HG03045 (cell line): Measurements from ENCODE around the gene PRR14.

Experiments
- ATAC-seq: cut with Tn5 transposase; IDR thresholded peaks from one replicate; pipeline ENCODE4 v1.9.1; 2021; ENCODE audit warnings: mild to moderate bottlenecking, moderate library complexity; ENCODE audit not compliant: unreplicated experiment

PRR14 gene

DNA sequence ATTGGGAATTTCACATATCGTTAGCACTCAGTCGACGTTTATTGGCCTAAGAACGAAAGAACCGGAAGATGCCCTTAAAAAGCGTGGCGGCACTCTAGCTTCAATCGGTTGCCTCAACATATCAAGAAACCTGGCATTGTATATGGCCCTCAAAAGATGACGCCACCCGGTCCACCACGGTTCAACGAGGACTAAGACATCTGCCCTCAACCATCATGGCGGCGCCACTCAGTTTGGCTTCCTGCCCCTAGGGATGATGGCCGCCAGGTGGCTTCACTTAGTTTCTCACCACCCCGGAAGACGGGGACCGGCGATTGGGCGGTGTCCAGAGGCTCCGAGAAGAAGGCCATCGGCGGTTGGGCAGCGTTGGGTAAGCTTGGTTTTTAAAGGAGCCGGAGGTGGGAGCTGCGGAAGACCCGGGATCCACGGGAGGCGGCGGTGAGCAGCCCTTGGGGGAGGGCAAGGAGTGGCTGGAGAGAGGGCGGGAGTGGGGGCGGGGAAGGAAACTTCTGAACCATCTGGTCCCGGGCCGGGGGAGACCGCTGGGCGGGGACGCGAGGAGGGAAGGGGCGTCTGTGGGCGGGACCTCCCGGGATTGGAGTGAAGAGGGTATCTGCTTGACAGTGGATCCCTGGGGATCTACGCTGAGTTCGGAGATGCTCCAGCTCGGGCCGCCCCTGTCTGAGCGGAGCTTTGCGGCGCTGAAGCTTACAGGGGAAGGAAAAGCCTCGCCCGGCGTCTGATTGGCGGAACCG lies at the start of gene PRR14:
Gene PRR14, plus strand, starts transcription at position 592 of the 755 bp plus-strand sequence. CDS start 686 bp downstream, outside the sequence.
- ATAC-seq = peak; percentile 73

DNA sequence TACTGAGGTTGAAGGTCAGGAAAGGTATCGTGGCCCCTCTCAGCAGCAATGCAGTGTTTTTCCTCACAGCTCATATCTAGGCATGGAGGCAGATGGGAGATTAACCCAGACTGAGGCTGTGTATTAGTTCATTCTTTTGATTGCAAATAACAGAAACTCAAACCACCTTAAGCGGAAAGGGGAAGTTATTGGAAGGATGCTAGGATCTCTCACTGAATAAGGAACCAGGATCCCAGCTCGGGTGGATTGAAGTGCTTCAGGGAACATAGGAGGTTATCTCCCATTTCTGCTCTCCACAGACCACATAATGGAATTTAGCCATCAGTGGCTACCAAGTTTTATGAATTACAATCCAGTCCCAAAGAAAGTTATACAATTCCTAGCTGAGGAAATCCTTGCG lies 48.8 kb upstream of the PRR14 start:
- no peak for ATAC-seq

DNA sequence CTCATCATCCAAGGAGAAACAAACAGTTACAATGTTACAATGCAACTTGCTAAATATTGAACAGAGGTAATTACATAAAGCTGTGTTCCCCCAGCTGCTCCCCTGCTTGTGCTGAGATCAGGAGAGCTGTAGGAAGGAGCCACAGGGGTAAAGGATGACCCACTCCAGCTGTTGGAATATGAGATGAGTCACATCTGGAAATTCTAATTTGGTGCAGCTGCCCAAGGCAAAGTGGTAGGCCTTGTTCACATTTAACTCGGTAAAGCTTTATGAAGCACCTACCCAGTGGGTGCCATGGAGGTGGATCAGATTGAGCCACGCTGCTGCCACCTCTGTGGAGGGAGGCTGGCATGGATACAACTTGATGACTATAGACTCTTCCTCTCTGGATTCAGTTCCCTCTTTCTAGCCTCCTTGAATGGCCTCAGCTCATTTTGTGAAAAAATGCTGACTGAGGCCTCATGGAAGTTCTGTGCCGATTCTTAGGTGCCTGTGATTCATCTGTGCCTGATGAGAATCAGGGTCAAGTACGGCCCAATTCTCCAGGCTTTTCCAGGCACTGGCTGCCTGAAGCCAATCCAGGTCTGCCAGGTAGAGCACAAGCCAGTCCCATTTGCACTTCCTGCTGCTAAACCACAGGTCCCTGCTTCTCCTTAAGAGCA lies 48.0 kb upstream of the PRR14 start:
- ATAC-seq = no peak

DNA sequence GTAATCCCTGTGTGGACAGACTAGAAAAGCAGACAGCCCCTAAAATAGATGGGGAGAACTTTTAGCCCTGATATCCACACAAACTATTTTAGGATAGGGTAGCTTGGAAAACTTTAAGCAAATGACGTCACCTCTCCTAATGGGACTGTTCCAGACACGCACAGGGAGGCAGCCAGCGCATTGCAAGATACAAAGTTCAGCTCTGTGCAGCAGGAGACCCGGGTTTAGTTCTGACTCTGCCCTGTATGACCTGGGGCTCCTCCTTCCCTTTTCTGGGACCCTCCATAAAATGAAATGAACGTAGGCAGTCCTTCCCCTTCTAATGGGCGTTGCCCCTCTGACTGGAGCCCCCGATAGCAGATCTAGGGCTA lies 46.8 kb upstream of the PRR14 start:
- no peak for ATAC-seq

DNA sequence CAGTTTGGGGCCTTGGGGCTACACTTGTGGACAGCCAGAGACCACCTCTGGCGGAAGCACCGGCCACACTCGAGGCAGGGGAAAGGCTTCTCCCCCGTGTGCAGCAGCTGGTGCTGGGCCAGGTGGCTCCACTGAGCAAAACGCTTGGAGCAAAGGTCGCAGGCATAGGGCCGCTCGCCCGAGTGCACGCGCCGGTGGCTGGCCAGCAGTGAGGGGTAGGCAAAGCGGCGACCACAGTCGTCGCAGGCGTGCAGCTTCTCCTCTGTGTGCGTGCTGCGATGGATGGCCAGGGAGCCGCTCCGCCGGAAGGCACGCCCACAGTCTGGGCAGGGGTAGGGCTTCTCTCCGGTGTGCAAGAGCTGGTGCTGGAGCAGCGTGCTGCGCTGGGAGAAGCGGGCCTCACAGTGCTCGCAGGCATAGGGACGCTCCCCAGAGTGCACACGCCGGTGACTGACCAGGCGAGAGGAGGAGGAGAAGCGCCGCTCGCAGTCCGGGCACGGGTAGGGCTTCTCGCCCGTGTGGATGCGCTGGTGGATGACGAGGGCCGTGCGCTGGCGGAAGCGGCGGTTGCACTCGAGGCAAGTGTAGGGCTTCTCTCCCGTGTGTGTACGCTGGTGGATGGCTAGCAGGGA lies 46.3 kb upstream of the PRR14 start:
- ATAC-seq = no peak

DNA sequence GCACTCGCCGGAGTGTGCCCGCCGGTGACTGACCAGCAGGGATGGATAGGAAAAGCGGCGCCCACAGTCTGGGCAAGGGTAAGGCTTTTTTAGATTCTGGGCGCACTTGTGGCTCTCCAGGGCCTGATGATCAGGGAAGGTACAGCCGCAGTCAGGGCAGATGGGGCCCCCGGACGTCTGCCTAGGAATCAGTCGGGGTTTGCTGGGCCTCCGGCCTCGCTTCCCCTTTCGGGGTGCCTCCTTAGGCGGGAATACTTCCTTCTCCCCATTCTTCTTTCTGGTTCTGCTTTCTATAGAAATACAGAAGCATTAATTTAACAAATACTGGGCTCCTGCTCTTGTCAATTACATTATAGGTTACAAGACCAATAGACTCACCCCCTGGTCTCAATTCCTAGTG lies 45.6 kb upstream of the PRR14 start:
- no peak for ATAC-seq

DNA sequence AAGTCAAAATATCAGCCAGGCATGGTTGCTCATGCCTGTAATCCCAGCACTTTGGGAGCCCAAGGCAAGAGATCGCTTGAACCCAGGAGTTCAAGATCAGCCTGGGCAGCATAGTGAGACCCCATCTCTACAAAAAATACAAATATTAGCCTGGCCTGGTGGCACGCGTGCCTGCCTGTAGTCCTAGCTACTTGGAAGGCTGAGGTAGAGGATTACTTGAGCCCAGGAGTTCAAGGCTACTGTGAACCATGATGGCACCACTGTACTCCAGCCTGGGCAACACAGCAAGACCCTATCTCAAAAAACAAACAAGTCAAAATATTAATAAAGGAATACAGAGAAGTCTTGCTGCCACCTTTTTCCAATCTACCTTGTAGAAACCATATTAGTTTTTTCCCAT lies 44.8 kb upstream of the PRR14 start:
- no peak for ATAC-seq

DNA sequence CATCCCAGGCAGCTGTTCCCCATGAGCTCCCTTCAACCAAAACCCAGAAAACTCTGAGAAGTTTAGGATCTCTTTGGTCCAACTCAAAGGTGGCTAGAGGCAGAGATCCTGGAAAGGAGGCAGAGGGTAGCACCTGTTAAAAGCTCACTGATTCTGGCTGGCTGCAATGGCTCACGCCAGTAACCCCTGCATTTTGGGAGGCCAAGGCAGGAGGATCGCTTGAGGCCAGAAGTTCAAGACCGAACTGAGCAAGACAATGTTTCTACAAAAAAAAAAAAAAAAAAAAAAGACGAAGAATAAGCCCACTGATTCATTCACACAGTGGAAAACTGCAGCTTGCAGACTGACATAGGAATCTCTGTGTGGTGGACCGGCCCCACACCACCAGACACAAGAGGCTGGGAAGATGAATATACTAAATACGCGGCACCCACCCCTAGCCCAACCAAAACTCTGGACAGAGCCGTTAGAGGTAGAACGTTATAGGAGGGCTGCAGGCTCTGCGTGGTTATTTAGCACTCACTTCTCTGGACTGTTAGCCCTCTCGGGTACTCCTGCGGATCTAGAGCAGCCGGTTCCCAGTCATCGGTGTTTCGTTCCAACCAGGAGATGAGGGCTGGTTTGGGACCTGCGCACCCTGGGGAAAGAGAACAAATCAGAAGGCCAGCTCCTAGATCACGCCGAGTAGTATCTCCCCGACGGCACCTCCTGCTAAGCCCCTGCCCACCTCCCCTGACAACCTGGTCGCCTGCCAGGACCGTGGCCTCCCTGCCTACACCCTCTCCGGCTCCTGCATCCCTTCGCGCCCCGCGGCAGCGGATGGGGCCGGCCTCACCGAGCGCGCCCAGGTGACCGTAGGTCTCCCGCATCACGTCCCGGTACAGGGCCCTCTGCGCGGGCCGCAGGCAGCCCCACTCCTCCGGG lies 41.5 kb upstream of the PRR14 start:
- ATAC-seq = peak; percentile 28

DNA sequence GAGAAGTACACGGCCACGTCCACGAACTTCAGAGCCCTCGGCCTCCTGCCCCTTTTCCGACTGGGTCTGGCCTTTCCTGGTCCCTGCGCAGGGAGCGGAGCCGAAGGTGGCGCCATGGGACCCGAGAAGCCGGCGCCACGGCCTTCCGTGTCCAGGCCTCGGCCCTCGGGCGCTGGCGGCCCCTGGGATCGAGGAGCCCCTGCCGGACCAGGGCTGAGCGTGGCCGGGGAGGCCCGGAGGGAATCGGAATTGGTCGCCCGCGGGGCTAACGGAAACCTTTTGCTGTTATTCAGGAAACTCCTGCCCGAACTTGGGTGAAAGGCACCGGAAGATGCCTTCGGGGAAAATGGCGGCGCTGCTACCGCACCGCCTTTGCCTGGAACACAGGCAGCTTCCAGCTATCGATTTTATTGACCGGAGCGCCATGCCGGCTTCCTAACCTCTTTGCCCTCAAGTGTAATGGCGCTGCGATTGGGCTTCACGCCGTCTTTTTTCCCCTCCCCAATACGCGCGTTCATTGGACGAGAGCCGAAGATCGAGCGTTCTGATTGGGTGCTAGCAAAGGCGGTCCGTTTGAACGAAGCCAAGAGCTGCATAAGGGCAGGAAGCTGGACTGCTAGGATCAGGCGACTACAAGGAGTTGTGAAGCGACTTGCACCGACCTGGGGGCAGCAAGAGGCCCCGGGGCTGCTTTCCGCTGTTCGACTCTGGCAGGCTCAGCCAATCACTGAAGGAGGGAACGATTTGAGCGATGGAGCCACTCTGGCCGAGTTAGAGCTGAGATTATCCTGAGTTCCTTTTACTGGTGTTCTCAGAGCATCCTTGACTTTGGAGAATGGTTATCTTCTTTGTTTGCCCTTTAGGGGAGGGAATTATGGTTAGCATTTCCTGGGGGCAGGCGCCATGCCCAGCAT lies 40.6 kb upstream of the PRR14 start, which contains the start of gene ZNF689:
Gene ZNF689, minus strand, starts transcription at position 464 of the 914 bp plus-strand sequence. Its CDS starts 348 bp downstream, at position 116.
- peak; percentile 86 for ATAC-seq

DNA sequence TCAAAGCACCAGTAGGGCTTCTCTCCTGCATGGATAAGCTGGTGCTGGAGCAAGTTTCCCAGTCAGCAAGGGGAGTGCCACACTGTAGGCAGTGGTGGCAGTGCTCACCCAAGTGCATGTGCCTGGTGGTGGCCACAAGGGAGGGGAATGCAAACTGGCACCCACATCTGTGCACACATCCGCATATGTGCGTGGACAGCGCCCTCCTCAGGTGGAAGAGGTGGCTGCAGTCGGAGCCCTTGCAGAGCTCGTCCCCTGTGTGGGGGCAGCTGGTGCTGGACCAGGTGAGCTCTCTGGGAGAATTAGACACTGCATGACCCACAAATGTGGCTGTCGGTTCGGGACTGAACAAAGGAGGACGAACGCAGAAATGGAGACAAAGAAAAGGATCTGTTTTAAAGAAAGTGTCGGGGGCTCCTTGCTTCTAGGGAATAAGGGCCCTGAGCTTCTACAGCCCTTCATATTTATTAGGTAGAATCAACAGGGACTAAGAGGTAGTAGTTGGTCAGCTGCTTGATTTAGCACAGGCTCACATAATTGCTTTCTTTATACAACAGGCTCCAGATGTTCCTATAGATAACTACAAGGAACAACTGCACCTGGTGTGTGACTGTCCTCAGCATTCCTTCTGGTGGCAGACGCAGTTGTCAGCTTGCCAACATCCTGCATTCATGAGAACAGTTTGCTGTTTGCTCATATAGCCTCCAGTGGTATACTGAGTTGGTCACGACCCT lies 35.2 kb upstream of the PRR14 start:
- no peak for ATAC-seq

DNA sequence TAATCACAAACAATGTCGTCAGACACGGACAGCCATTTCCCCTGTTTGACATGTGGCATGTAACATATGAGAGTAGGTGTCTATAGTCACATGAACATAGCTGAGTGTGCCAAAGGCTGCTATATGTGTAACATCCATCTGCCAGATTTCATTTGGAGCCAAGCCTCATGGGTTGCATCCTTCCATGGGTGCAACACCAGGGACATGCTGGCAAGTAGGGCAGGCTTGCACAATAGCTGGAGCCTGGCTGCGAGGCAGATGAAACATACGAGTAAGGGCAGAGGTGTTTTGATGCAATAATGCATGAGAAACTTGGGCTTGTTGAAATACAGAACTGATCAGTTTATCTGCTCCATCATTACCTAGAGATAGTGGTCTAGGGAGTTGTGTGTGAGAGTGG lies 31.6 kb upstream of the PRR14 start:
- no peak for ATAC-seq

DNA sequence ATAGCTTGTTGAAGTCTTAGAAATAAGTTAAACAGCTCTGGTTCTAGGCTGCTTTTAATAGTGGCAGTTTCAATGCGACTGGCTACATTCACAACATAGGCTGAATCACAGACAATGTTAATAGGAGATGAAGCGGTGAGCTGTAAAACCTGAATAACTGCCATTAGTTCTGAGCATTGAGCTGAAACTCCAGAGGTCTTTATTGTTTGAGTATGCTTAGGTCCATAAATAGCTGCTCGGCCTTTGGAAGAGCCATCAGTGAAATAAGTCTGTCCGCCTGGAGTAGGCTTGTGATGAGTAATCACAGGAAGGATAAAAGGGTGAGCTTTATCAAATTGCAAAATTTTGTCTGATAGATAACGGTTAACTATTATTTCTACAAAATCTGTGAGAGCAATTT lies 31.1 kb upstream of the PRR14 start:
- no peak for ATAC-seq

DNA sequence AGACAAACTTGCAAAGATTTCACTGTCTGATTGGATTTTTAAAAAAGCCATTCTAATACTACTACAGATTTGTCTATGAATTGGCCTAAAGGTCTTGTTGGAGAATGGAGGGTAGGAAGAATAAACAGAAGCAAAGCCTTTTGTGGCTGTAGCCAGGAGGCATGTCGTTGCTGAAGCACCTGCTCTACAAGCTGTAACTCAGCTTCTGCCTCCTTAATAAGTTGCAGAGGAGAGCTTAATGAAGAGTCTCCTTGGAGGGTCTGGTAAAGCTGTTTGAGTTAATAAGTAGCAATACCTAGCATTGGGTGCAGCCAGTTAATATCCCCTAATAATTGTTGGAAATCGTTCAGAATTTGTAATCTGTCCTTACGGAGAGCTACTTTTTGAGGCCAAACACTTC lies 30.6 kb upstream of the PRR14 start:
- ATAC-seq = no peak

DNA sequence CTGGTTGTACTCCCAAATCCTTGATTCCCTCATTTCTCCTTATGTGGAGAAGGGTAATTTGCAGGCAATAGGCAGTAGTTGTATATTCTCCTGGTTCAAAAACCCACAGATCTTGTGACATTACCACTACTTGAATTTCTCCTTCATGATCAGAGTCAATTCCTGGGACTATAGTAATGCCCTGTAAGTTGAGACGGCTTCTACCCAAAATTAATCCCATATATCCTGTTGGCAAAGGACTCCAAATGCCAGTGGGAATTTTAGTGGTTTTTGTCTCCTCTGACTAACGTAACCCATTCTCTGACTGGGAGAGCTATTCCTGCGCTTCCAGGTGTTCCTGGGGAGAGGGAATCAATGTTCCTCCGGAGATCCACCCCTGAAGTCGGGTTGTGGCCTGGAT lies 29.0 kb upstream of the PRR14 start:
- no peak for ATAC-seq

DNA sequence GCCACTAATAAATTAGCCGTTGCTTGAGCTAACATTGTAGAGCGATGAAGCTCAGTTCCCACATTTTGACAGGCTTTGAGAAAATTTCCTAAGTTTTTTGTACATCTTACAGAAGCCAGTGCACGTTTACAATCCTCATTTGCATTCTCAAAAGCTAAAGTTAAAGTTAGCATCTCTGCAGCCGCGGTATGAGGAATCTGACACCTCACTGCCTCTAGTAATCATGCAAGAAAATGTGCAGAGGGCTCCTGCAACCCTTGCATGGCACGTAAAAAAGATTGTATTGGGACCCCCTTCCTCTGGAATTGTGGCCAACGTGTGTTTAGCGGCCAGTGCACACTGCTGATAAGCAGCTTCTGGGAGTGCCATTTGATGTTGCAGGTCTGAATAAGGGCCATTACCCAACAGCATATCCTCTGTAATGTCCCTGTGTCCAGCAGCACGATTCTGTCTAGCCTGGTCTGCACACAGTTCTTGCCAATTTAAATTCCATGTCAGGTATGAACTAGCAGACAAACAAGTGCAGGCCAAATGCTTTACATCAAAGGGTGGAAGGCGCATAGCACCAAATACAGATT lies 28.2 kb upstream of the PRR14 start:
- no peak for ATAC-seq

DNA sequence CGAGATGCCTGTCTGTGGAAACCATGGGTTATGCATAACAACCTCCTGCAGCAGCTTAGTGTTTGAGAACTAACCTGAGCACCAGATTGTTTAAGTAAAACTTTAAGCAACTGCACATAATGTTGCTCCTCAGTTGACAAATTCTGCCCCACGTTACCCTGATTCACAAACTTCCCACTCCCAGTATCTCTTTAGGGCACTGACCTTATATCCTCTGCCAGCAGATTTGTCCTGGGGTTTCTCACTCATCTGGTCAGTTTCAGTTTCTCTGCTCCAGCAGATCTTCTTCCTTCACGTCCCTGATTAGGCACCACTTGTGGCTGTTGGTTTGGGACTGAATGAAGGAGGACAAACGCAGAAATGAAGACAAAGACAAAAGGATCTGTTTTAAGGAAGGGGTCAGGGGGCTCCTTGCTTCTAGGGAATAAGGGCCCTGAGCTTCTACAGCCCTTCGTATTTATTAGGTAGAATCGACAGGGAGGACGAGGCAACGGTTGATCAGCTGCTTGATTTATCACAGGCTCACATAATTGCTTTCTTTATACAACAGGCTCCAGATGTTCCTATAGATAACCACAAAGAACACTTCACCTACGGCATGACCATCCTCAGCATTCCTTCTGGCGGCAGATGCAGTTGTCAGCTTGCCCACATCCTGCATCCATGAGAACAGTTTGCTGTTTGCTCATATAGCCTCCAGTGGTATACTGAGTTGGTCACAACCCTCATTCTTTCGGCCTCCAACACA lies 27.1 kb upstream of the PRR14 start:
- no peak for ATAC-seq

DNA sequence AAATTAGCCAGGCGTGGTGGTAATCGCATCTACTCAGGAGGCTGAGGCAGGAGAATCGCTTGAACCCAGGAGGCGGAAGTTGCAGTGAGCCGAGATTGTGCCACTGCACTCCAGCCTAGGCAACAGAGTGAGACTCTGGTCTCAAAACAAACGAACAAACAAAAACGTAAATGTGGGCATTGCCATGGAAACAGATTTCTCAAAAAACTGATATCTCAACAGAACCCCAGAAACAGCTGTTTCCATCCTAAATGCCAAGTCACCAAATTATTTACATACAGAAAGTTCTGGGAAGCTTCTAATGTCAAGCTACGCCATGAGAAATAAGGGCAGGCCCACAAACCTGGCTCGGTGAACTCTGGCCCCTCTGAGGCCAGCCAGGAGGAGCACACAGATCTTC lies 24.5 kb upstream of the PRR14 start:
- no peak for ATAC-seq
